GM19240 (cell line): Measurements from ENCODE around the gene NPDC1.

ENCODE experiments used
- DNase-seq: peaks from one replicate; pipeline ENCODE4 v3.0.0; 2011; ENCODE audit warnings: low spot score; ENCODE audit not compliant: insufficient read length

Gene NPDC1

DNA sequence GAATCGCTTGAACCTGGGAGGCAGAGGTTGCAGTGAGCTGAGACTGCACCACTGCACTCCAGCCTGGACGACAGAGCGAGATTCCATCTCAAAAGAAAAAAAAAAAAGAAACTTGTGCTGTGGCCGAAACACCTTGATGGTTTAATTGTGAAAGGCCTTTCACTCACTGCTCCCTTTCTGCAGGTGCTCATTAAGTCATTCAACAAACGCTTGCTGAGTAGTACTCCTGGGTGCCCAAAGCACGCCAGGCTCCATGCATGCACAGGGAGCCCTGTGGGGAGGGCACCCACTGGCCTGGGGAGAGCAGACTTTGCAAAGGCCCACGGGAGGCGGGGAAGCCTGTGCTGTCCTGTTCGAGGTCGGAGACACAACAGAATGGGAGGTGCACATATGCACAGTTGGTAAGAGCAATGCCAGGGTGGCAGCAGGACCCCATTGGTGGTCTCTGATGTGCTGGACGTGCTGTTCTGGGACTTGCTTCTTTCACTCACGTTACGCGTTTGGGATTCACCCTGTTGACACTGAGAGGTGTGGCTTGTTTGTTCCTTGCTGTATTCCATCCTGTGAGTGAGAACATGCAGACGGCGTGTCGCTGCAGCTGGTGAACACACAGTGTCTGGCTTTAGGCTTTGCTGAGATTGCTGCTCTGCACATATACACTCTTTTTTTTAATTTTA is 10.9 kb upstream of the NPDC1 start:
- DNase-seq, result no peak

DNA sequence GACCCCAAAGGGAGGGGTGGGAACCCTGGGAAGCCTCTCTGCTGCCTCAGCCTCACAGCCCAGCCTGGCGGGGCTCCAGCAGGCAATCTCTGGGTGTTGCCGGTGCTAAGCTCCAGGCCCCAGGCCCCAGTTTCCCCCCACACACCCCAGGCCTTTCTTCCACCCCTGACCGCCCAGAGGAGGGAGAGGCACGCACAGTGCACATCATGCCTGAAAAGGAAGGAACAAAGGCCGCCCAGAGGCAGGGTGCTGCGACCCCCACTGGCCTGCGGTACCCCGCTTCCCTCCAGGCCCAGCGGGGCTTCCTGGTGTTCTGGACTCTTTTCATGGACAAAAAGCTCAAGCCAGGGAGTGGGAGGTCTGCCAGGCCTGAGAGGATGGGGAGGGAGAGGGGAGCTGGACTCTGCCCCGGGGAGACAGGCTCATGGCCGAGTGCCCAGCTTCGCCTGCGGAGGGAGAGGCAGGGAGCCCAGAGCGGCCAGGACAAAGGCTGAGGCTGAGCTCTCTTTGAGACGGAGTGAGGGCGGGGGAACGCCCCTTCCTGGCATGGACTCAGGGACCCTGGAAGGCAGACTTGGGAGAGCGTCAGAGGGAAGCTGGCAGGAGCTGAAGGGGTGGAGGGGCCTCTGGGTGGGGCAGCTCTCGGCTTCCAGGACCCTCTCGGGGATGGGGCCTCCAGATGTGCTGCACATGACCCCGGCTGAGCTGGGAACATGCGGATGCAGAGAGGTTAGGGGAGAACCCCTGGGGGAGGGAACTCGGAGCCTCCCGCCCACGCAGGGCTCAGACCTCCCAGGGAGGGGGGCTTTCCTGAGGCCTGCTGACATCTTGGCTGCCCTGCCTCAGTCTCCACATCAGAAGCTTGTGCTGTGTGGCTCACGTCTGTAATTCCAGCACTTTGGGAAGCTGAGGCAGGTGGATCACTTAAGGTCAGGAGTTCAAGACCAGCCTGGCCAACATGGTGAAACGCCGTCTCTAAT is 9.7 kb upstream of the NPDC1 start:
- no peak for DNase-seq

DNA sequence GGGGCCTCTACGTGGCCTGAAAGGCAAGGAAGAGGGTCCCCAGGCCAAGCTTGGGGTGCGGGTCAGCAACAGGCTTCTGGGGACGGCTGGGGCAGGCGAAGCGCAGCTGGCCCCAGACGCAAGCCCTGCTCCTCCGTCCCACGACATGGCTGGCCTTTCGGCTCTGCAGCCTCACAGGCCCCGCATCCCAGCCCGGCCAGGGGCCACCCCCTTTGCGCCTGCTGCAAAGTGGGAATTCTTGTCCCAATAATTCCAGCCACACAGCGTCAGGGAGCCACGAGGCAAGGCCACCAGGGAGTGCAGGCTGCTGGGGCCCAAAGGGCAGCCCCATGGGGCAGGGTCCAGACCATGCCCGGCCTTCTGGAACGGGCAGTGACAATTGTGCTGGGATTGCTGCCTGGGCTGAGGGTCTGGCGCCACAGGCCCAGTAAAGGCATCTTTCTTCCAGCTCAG is 9.0 kb upstream of the NPDC1 start:
- DNase-seq, result no peak

DNA sequence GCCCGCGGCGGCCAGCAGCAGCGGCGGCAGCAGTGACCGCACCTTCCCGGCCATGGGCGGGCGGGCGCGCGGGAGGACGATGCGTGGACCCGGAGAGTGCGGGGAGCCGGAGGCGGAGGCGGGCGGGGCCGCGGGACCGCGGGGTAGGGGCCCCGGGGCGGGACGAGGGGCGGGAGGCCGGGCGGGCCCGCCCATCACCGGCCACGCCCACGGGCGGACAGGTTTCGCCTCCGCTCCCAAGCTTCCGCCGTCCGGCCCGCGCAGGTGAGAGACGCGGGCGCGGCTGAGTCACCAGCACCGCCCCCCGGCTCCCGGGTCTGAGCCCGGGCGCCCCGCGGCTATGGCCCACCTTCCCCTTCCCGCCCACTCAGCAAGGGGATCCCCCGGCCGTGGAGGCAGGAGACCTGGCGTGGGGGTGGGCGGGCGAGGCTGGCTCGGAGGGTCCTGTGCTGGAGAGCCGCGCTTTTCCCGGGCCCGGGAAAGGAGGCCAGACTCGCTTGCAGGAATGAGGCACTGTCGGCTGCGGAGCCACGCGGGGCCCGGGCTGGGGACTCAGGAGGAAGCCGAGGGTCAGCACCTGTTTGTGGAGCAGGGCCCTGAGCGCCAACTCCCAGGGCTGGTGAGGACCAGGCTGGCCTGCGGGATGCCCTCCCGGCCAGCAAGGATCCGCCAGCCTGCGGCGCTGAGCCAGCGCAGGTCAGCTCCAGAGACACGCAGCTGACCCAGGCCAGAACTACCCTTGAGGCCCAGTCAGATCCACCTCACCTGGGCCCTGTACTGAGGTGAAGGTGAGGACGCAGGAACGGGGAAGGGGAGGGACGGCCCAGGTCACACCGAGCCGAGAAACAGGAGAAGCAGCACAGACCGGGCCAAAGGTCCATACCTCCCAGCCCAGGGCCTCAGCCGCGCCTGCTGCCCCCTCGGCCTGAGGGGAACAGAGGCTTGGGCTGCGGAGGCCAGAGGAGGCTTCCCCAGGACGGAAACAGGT is 8.3 kb upstream of the NPDC1 start, which contains the start of gene ENTPD2:
Gene ENTPD2, minus strand, starts transcription at position 118 of the 988 bp plus-strand sequence. Its CDS starts 64 bp downstream, at position 54.
- DNase-seq, result no peak

DNA sequence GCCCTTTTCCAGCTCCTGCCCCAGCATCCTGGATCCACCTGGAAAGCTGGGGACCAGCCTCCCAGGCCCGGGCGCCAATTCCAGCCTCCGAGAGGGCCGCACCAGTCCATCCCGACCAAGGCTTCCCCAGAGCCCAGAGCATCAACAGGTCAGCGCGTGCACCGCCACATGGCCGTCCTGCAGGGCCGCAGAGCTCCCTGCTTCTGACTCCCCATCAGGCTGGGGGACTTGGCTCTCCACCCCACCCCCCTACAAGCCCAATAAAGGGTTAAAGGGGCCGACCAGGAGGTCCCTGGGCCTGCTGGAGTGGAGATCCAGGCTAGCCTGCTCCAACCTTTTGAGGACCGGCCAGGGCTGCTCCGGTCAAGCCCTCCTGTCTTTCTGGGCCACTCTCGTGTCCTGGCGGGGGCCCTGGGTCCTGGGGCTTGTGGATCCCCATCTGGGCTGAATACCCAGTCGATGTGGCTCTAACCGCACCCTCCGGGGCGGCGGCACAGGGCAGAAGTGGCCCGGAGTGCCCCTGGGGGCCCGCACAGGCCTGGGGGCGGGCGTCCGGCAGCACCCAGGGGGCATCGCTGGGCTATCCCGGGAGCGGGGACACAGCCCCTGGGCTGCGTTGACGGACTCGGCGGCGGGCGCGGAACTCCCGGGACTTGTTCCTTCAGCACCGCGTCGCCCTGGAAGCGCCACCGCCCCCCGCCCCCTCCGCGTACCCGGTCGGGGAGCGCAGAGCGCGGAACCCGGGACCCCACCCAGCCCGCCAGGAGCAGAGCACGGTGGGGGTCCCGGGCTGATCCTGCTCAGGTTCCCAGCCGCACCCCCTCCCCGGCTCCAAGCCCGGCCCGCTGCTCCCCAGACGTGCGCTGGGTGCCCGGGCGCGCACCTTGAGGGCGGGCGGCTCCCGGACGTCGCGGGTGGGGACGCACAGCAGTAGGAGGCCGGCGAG is 7.3 kb upstream of the NPDC1 start:
- no peak for DNase-seq

DNA sequence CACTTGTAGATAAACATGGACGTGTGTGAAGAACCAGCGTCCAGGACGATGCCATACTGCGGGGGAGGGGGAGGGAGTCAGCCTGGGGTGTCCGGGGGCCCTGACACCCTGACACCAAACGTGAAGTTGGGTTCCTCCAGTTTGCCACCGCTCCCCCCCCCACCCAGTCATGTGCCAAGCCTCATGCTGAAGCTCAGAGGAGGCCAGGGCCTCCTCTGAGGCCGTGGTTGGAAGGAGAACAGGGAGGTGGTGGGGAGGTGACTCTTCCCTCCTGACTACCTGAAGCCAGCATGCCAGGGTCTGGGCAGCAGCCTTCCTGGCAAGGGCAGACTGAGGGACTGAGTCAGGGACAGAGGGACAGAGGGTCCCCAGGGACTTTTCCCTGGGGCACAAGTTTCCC is 6.3 kb upstream of the NPDC1 start:
- no peak for DNase-seq

DNA sequence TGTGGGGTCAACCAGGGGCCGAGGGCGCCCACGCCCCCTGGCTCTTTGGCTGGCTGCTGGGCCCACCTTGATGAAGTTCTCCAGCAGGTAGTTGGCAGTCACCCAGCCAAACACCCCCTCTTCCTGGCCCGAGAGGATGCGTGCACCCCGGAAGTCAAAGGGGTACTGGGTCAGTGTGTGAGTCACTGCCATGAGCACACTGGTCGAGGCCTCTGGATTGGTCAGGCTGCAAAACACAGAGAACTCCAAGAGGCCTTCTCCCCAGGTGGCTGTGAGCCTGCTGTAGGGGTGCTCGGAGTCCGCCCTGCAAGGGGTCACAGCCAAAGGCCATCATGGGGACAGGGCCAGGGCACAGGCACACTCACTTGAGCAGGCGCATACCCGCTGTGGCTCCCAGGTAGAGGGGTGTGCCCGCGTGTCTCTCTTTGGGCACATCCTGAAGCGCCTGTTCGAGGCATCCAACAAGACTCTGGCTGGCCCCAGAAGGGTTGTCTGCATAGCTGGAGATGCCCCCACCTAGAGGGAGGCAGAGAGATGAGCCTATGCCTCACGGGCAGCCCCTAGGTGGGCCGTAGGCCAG is 5.3 kb upstream of the NPDC1 start:
- DNase-seq, result no peak

DNA sequence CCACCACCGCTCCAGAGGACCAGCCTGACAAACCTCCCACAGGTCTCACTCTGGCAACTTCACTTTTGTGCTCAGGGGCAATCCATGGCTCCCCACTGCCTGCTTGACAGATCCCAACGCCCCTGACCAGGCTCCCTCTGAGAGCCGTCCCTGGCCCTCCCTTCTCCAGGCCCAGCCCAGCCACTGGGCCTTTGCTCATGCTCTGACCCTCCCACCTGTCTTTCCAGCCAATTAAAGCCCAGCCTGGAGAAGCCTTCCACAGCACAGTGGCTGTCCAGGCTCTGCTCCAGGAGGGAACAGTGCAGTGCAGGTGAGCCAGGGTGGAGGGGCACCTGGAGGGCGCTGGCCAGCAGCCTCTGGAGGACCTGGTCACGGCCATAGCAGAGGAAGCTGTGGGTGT is 4.6 kb upstream of the NPDC1 start:
- no peak for DNase-seq

DNA sequence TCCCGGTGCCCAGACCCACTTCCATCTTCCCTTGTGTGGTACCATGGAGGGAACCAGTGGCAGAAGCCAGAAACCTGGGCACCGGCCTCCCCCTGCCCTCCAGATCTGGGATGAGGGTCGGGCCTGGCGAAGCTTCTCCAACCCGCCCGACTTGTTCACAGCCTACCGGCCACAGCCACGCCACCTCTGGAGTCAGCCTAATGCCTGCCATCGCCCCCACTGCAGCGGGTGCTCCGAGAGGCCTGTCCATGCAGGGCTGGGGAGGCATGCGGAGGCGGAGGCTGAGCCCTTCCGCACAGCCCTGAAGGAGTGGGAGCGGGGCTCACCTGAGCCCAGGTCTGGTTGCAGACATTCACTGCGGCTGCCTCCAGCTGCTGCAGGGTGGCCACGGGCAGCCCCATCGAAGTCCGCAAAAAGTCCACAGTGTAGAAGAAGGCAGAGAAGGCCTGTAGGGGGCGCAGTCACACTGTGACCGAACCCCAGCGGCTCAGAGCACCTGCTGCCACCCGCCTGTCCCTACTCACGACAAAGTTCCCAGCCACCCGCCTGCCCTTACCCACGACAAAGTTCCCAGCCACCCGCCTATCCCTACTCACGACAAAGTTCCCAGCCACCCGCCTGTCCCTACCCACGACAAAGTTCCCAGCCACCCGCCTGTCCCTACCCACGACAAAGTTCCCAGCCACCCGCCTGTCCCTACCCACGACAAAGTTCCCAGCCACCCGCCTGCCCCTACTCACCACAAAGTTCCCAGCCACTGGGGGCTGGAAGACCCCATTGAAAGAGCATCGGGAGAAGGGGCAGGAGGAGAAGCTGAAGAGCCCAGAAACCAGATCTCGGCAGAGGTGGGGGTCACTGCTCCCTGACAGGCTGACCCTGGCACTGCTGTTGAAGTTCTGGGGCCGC is 3.8 kb upstream of the NPDC1 start:
- no peak for DNase-seq

DNA sequence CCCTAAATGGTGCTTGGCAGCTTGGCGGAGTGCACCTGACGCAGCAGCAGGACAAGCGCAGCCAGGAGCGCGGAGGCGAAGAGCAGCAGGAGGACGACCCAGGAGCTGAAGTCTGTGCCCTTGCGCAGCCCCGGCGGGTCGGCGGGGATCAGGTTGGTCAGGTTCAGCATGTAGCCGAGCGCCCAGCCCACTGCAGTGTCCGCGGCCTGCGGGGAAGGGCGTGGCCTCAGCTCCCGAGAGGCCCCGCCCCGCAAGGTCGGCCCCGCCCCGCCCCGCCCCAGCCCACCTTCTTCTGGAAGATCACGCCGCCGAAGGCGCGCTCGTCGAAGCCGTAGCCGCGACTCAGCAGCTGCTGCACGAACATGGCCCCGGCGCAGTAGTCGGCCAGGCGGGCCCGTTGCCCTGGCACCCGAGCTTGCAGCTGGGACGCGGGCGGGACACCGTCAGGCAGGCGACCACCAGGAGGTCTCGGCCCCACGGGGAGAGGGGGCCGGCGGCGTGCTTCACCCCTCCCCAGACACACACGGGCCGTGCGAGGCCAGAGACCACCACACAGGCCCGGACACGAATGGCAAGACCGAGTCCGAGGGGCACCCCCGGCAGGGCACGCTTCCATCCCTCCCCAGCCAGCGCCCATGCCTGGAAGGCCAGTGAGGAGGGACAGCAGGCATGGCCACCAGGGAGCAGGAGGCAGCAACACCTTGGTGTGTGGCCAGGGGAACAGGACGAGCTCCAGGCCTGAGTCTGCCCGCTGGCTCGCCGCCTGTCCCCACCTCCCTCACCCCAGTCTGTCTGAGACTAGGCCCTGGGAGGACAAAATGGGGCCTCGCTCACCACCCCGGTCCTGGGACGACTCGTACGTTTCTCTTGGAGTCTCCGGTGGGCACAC is 2.9 kb upstream of the NPDC1 start:
- DNase-seq, result no peak

DNA sequence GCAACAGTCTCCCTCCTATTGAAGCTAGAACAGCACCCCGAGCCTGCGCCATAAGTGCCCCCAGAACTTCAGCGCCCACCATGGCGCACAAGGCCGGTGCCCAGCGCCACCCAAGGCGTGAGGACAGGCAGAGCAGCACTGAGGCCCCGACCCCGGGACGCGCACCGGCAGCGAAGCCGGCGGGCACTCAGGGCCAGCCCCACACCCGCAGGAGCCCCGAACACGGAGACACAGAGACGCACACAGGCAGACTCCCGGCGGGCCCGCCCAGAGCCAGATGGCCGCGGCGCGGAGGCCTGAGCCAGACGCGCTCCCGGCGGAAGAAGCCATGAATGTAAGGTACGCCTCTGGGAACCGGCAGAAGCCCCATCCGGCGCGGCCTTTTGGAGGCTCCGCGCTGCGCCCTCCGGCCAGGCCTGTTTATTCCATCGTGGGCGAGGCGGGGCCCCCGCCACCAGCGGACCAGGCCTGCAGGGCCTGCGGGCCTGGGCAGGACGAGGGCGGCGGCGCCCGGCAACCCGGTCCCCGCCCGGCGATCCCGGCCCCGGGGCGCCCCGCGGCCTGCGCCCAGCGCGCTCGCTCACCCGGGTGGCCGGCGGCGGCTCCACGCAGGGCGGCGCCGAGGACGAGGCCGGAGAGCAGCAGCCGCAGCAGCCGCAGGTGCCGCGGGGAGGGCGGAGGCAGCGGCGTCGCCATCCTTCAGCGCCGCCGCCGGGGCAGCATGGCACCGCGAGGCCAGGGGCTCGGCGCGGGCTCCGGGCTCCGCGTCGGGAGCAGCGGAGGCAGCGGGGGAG is 486 bp downstream of the NPDC1 start:
- DNase-seq, result no peak

DNA sequence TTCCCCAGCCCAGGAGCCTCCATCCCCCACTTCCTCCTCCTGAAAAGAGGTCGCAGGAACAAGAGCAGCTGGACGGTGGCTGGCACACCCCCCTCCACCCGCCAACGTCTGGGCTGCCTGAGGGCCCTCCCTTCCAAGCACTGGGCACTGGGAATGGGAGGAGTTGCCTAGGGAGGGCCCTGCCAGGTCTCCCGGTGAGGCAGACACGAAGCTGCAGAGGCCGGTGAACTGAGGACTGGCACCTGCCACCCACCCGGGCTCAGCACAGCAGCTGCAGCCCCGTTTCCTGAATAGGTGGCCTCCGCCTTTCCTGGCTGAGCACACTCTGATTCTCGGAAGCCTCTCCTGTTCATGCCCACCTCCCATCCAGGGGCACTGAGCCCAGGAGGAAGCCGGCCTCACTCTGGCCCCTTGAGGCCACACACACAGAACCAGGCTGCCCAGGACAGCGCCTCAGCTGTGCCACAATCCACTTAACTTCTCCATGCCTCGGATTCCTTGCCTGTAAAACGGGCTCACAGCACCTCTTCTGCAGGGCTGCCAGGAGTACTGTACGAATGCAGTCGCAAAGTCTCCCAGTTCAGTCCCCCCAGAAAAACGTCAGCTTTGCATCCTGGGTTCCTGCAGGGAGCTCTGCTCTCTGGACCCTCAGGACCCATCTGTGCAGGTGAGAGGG is 1.3 kb downstream of the NPDC1 start:
- no peak for DNase-seq

DNA sequence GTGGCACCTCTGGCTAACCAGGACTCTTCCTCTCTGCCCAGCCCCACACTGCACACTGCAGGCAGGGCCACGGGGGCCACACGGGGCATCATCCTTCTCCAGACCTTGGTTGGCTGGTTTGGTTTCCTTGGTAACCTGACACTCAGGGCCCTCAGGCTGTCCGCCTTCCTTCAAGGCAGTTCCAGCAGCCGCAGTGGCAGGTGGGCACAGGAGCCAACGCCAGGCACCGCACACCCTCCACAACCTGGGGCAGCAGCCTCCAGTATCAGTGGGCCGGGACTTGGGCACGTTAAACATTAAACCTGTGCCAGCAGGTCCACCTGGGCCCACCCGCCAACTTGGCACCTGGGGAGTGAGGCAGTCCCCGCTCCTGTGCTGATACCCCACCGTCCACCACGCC is 1.9 kb downstream of the NPDC1 start:
- no peak for DNase-seq

DNA sequence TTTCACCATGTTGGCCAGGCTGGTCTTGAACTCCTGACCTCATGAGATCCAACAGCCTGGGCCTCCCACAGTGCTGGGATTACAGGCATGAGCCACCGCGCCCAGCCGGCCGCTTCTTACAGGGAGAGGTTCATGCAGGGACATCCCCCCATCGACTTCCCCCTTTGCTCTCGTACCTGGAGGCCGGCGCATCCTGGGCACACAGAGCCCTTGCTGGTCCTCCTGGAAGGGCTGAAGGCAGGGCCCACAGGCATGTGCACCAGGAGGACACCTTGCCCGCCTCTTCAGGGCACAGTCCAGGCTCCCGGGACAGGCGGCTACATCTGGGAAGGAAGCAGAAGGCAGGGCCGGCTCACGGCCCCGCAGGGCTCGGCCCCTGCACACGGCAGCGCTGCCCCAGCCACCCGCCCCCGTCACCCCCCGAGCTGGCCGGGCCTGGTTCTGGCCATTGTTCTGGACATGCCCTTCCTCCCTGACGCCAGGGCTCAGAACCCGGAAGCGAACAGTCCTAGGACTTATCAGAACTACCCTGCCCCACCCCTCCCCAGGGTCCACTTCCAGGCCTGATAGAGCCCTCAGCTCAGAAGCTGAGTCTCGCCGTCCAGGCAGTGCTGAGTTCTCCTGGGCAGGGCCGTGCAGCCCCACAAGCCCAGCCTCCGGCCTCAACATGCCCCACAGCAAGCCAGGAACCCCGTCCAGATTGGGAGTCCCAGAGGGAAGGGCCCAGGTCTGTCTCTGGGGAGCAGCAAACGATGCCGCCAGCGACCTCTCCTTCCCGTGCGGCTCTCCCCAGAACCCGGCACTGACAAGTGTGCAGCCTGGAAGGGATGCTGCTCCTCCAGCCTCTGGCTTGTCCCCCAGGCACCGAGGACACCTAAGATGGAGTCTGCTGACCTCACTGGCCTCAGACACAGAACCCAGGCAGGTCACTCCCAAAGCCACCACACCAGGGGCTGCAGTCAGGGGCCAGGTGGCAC is 2.9 kb downstream of the NPDC1 start:
- no peak for DNase-seq

DNA sequence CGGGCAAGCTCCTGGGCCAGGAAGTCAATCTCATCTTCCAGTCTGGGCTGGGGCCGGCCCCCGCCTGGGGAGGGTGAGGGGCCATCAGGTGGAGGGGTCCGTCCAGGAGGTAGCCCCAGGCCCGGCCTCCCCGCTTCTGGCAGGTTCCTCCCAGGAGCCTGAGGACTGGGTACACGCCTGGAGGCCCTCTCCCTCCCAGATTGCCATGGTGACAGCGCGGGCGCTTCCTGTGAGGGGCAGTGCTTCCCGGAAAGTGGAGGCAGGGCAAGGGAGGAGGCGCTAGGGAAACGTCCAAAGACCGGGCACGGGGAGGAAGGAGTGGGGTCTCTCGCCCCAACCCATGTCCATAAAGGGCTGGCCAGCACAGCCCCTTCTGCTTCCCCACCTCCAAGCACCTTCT is 4.9 kb downstream of the NPDC1 start:
- no peak for DNase-seq
